Hepatocyte (in vitro differentiated cells): ENCODE measurements around the gene PHF10.

Experiments
- CTCF ChIP-seq: fragments of 200-600 bp; sonication (generic); IDR thresholded peaks from 2 replicates; pipeline ENCODE4 v1.5.1; 2016; ENCODE audit warnings: antibody characterized with exemption, mild to moderate bottlenecking; ENCODE audit not compliant: poor library complexity
- EZH2 ChIP-seq: fragments of 200-600 bp; sonication (generic); IDR thresholded peaks from 2 replicates; pipeline ENCODE4 v1.6.1; 2016; ENCODE audit warnings: antibody characterized with exemption, mild to moderate bottlenecking, borderline replicate concordance
- EZH2phosphoT487 ChIP-seq: fragments of 200-600 bp; sonication (generic); IDR thresholded peaks from one replicate; pipeline ENCODE4 v1.6.1; 2018; ENCODE audit warnings: antibody characterized with exemption, mild to moderate bottlenecking, low read depth, moderate library complexity; ENCODE audit not compliant: unreplicated experiment, severe bottlenecking

- TF ChIP-seq EZH2phosphoT487 = no peak
- no peak for TF ChIP-seq CTCF
- no peak for TF ChIP-seq EZH2
These were observed 33.0 kb downstream of the PHF10 start for GRCh38 chr6:169691260-169691659.
